Sigmoid colon (tissue), 7 donors: ENCODE results near the gene ANKDD1B. TPM values are rescaled to one million over a fixed set of nuclear protein-coding genes. Genes with fewer than 3 reads are reported as not detected.

Source experiments
- DNase-seq: peaks from one replicate; pipeline ENCODE4 v3.0.0-alpha.2; 2019
- H3K27ac ChIP-seq, 4 donors: fragments of 200-600 bp; sonication (generic); one replicate each; pipeline ENCODE4 v1.5.1; 2016 to 2019; ENCODE audit warnings: mild to moderate bottlenecking in 1 of 4
- H3K27me3 ChIP-seq, 3 donors: fragments of 200-600 bp; sonication (generic); one replicate each; pipeline ENCODE4 v1.5.1; 2019; ENCODE audit warnings: mild to moderate bottlenecking in 1 of 3
- H3K36me3 ChIP-seq, 4 donors: fragments of 200-600 bp; sonication (generic); one replicate each; pipeline ENCODE4 v1.5.1; 2016 to 2019
- H3K4me1 ChIP-seq, 4 donors: fragments of 200-600 bp; sonication (generic); one replicate each; pipeline ENCODE4 v1.5.1; 2017 to 2019
- H3K4me3 ChIP-seq, 4 donors: fragments of 200-600 bp; sonication (generic); one replicate each; pipeline ENCODE4 v1.5.1; 2017 to 2019; ENCODE audit warnings: mild to moderate bottlenecking in 2 of 4, moderate library complexity in 1 of 4
- H3K9me3 ChIP-seq, 4 donors: fragments of 200-600 bp in 3 of 4; sonication (generic) in 3 of 4; one replicate each; pipeline versions ENCODE4 v1.5.1 to v1.6.1; 2013 to 2019
- CTCF ChIP-seq, 4 experiments: fragments of 450-650 bp in 3 of 4; fragments of 200-600 bp in 1 of 4; IDR thresholded peaks; one replicate each; pipeline ENCODE4 v1.5.1; 2016 to 2019; ENCODE audit warnings: antibody characterized with exemption in 4 of 4, mild to moderate bottlenecking in 3 of 4, moderate library complexity in 2 of 4
- EP300 ChIP-seq, 4 donors: sonication (generic); formaldehyde crosslinking; IDR thresholded peaks; one replicate each; pipeline ENCODE4 v1.6.1; 2017; ENCODE audit warnings: antibody characterized with exemption in 4 of 4
- POLR2A ChIP-seq, 2 donors: fragments of 450-650 bp; IDR thresholded peaks; one replicate each; pipeline ENCODE4 v1.6.1; 2016; ENCODE audit warnings: antibody characterized with exemption in 2 of 2, mild to moderate bottlenecking in 2 of 2, moderate library complexity in 2 of 2
- POLR2AphosphoS5 ChIP-seq, 4 donors: sonication (generic); formaldehyde crosslinking; IDR thresholded peaks; one replicate each; pipeline ENCODE4 v1.6.1; 2017; ENCODE audit warnings: antibody characterized with exemption in 4 of 4
- WGBS, 2 donors: extraction: QIAGEN DNeasy Blood & Tissue Kit; methylation state at CpG; one replicate each; pipeline ENCODE4 v1.1.7; 2013; 5-methylcytosine and 5-hydroxymethylcytosine counted together
- intact Hi-C: fragments of 100-400 bp; cut with DNase I; formaldehyde crosslinking; loops from one replicate; pipeline ENCODE4 v1.15.1; 2023
- polyA plus RNA-seq, 3 donors: library from polyadenylated mRNA; stranded (reverse); fragments of 200-250 nt; gene quantifications; one replicate each; pipeline ENCODE4 v1.2.3, GENCODE V29; 2013
- total RNA-seq, 4 donors: library from RNA; depleted of rRNA; stranded (reverse); fragments of >200 nt; gene quantifications; one replicate each; pipeline ENCODE4 v1.1.0, GENCODE V29; 2016
- donor health status: healthy with polysubstance abuse.
- donor health status: Bipolar disorder and iron deficiency.
- donor health status: healthy.

ANKDD1B gene
- total and polyA plus RNA-seq, 7 donors: 0.36 to 3.0 (median 1.8) TPM; not detected in 2

GRCh38 chr5:75701856-75702255, 90.6 kb downstream of the ANKDD1B start:
- intact Hi-C loops: no loop called here
- TF ChIP-seq POLR2AphosphoS5 (IDR thresholded peaks at IDR 0.05) (no peak), EP300 (IDR thresholded peaks at IDR 0.05) (no peak), POLR2A (IDR thresholded peaks at IDR 0.05) (no peak)
- Histone ChIP-seq H3K4me1 (no peaks in the 10 kb centered on the region), H3K9me3 (no peaks in the 10 kb centered on the region), H3K36me3 (peaks cover 0 to 36% (median 12%) of the 10 kb centered on the region in 4 donors), H3K27ac (no peak overlapping the region), H3K27me3 (no peaks in the 10 kb centered on the region), H3K4me3 (no peak overlapping the region)
- 94 to 95% methylated on average over 4 of the region's 4 CpGs for WGBS, 2 donors
- DNase-seq: no peak

GRCh38 chr5:75706016-75706415, 94.8 kb downstream of the ANKDD1B start:
- TF ChIP-seq POLR2A (IDR thresholded peaks at IDR 0.05) (no peak), EP300 (IDR thresholded peaks at IDR 0.05) (no peak)
- 85 to 90% methylated on average over 1 of the region's 1 CpG for WGBS, 2 donors
- intact Hi-C loops: no loop called here

GRCh38 chr5:75706775-75707174, 95.5 kb downstream of the ANKDD1B start:
- H3K9me3 ChIP-seq: no peaks in the 10 kb centered on the region
- TF ChIP-seq POLR2A (IDR thresholded peaks at IDR 0.05): no peak
- no peaks in the 10 kb centered on the region for H3K27me3 ChIP-seq
- WGBS, 2 donors: 92 to 97% methylated on average over 3 of the region's 3 CpGs
- H3K27ac ChIP-seq: no peak overlapping the region
- no peak overlapping the region for H3K4me3 ChIP-seq
- no peaks in the 10 kb centered on the region for H3K4me1 ChIP-seq
- intact Hi-C loops: no loop called here
- peaks cover 0 to 35% (median 11%) of the 10 kb centered on the region in 4 donors for H3K36me3 ChIP-seq
- no peak for DNase-seq

More at GRCh38 chr5:75706016-75706415, 94.8 kb downstream of the ANKDD1B start:
- Histone ChIP-seq H3K27me3 (no peaks in the 10 kb centered on the region), H3K9me3 (no peaks in the 10 kb centered on the region), H3K4me3 (no peak overlapping the region), H3K27ac (no peak overlapping the region), H3K4me1 (no peaks in the 10 kb centered on the region), H3K36me3 (peaks cover 0 to 36% (median 12%) of the 10 kb centered on the region in 4 donors)
- DNase-seq: no peak

- H3K27ac ChIP-seq: no peak overlapping the region
- no peak overlapping the region for H3K4me3 ChIP-seq
- intact Hi-C loops: no loop called here
- H3K4me1 ChIP-seq: no peaks in the 10 kb centered on the region
- DNase-seq: no peak
- H3K9me3 ChIP-seq: no peaks in the 10 kb centered on the region
- TF ChIP-seq POLR2AphosphoS5 (IDR thresholded peaks at IDR 0.05) (no peak), POLR2A (IDR thresholded peaks at IDR 0.05) (no peak), CTCF (IDR thresholded peaks at IDR 0.05) (no peak)
- 13 to 69% methylated on average over 1 of the region's 1 CpG for WGBS, 2 donors
- H3K27me3 ChIP-seq: no peaks in the 10 kb centered on the region
- H3K36me3 ChIP-seq: peaks cover 0 to 22% (median 0%) of the 10 kb centered on the region in 4 donors
These were observed 96.8 kb downstream of the ANKDD1B start for GRCh38 chr5:75707911-75708509.

- no peak overlapping the region for H3K27ac ChIP-seq
- H3K27me3 ChIP-seq: no peaks in the 10 kb centered on the region
- peaks cover 0 to 1% (median 0%) of the 10 kb centered on the region in 4 donors for H3K4me1 ChIP-seq
- TF ChIP-seq EP300 (IDR thresholded peaks at IDR 0.05) (no peak), POLR2A (IDR thresholded peaks at IDR 0.05) (no peak), CTCF (IDR thresholded peaks at IDR 0.05) (no peak), POLR2AphosphoS5 (IDR thresholded peaks at IDR 0.05) (no peak)
- no peaks in the 10 kb centered on the region for H3K36me3 ChIP-seq
- 55 to 78% methylated on average over 1 of the region's 1 CpG for WGBS, 2 donors
- no peaks in the 10 kb centered on the region for H3K9me3 ChIP-seq
- no peak for DNase-seq
- no peak overlapping the region for H3K4me3 ChIP-seq
- intact Hi-C loops: no loop called here
These were observed 99.4 kb downstream of the ANKDD1B start for GRCh38 chr5:75710637-75711036.

- no peak for DNase-seq
- H3K27ac ChIP-seq: no peak overlapping the region
- H3K9me3 ChIP-seq: no peaks in the 10 kb centered on the region
- 97 to 98% methylated on average over 1 of the region's 1 CpG for WGBS, 2 donors
- intact Hi-C loops: no loop called here
- TF ChIP-seq EP300 (IDR thresholded peaks at IDR 0.05): no peak
- H3K36me3 ChIP-seq: no peaks in the 10 kb centered on the region
- H3K4me1 ChIP-seq: peaks cover 0 to 7% (median 3%) of the 10 kb centered on the region in 4 donors
- no peak overlapping the region for H3K4me3 ChIP-seq
- no peaks in the 10 kb centered on the region for H3K27me3 ChIP-seq
These were observed 99.9 kb downstream of the ANKDD1B start for GRCh38 chr5:75711151-75711550.

- TF ChIP-seq CTCF (IDR thresholded peaks at IDR 0.05) (no peak), POLR2A (IDR thresholded peaks at IDR 0.05) (no peak)
- no peaks in the 10 kb centered on the region for H3K27me3 ChIP-seq
- H3K4me3 ChIP-seq: no peak overlapping the region
- 94 to 95% methylated on average over 2 of the region's 2 CpGs for WGBS, 2 donors
- no peak for DNase-seq
- H3K27ac ChIP-seq: no peak overlapping the region
- intact Hi-C loops: no loop called here
- peaks cover 0 to 14% (median 11%) of the 10 kb centered on the region in 4 donors for H3K4me1 ChIP-seq
- no peaks in the 10 kb centered on the region for H3K36me3 ChIP-seq
- H3K9me3 ChIP-seq: no peaks in the 10 kb centered on the region
These were observed 100.8 kb downstream of the ANKDD1B start for GRCh38 chr5:75712091-75712490.
